ENCODE measurements around the gene CIDEB. TPM values are rescaled to one million over a fixed set of nuclear protein-coding genes. Genes with fewer than 3 reads are reported as not detected.
"Not testable (repeated sequence)": the region's sequence is repeated elsewhere in the genome, so short reads cannot be mapped to it uniquely, and the experiment has no call there.

The CIDEB gene
- total RNA-seq, 4 donors from 2014 or later, result 23.4 to 32.7 (median 31.7) TPM

- Histone ChIP-seq H3K4me1 (peaks cover 55% of the 10 kb centered on the region), H3K9me3 (no peaks in the 10 kb centered on the region), H3K4me3 (no peak overlapping the region), H3K36me3 (peaks cover 8% of the 10 kb centered on the region), H3K27me3 (peaks cover 9% of the 10 kb centered on the region), H3K27ac (no peak overlapping the region)
- no peak for DNase-seq (ENCODE audit: low spot score in 2 of 2)
- no peak for TF ChIP-seq EP300 (IDR thresholded peaks at IDR 0.05)
- TF ChIP-seq POLR2AphosphoS5 (IDR thresholded peaks at IDR 0.05), result no peak
- no peak for TF ChIP-seq CTCF (IDR thresholded peaks at IDR 0.05)
- WGBS, result 48% methylated on average over 26 of the region's 26 CpGs
Measured at GRCh38 chr14:24331731-24332267, 24.0 kb upstream of the CIDEB start.

DNA sequence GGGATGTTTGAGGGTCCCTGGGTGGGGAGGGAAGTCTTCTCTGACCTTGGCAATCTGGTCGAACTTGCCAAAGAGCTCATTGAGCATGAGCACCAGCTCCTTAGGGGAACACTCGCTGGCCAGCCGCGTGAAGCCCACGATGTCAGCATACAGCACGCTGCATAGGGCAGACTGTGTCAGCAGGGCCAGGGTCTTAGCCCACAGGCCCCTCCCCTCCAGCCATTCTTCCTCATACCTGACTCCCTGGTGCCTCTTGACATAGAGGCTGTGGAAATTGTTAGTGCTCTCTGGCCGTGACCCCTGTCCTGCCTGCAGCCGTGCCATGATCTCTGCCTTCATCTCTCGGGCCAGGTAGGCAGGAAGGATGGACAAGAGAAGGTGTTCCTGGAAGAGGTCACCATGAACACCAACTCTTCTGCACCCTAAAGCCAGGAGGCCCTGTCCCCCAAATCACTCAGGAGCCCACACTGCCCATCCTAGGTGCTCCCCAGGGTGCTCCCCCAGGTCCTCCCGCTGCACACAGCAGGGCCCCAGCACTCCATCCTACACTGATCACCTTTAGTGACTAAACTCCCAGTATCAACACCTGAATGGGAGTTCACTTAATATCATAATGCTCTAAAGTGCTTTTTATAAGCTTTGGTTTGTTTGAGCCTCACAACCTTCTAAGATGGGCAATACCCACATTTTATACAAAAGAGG, 23.3 kb upstream of the CIDEB start:
- Histone ChIP-seq H3K27me3 (peaks cover 9% of the 10 kb centered on the region), H3K4me3 (no peak overlapping the region), H3K4me1 (peaks cover 51% of the 10 kb centered on the region), H3K9me3 (no peaks in the 10 kb centered on the region), H3K36me3 (peaks cover 2% of the 10 kb centered on the region), H3K27ac (no peak overlapping the region)
- no peak for DNase-seq (ENCODE audit: low spot score in 2 of 2)
- TF ChIP-seq EP300 (IDR thresholded peaks at IDR 0.05), result no peak
- TF ChIP-seq POLR2A (IDR thresholded peaks at IDR 0.05), result no peak
- TF ChIP-seq CTCF (IDR thresholded peaks at IDR 0.05), result no peak
- no peak for TF ChIP-seq POLR2AphosphoS5 (IDR thresholded peaks at IDR 0.05)
- 93% methylated on average over 10 of the region's 10 CpGs for WGBS

- H3K36me3 ChIP-seq, result no peaks in the 10 kb centered on the region
- no peaks in the 10 kb centered on the region for H3K9me3 ChIP-seq
- H3K27ac ChIP-seq, result no peak overlapping the region
- WGBS, result 70% methylated on average over 2 of the region's 9 CpGs
- no peak for TF ChIP-seq CTCF (IDR thresholded peaks at IDR 0.05)
- TF ChIP-seq POLR2AphosphoS5 (IDR thresholded peaks at IDR 0.05), result no peak
- DNase-seq (ENCODE audit: low spot score in 2 of 2), result no peak
- H3K4me1 ChIP-seq, result peaks cover 43% of the 10 kb centered on the region
- H3K27me3 ChIP-seq, result peaks cover 6% of the 10 kb centered on the region
- H3K4me3 ChIP-seq, result no peak overlapping the region
Measured at GRCh38 chr14:24329736-24330135, 22.0 kb upstream of the CIDEB start.

- no peak overlapping the region for H3K27ac ChIP-seq
- no peak for TF ChIP-seq POLR2AphosphoS5 (IDR thresholded peaks at IDR 0.05)
- TF ChIP-seq EP300 (IDR thresholded peaks at IDR 0.05), result no peak
- TF ChIP-seq POLR2A (IDR thresholded peaks at IDR 0.05), result no peak
- no peak for TF ChIP-seq CTCF (IDR thresholded peaks at IDR 0.05)
- no peaks in the 10 kb centered on the region for H3K9me3 ChIP-seq
- DNase-seq (ENCODE audit: low spot score in 2 of 2), result no peak
- no peak overlapping the region for H3K4me3 ChIP-seq
- peaks cover under 1% of the 10 kb centered on the region for H3K27me3 ChIP-seq
- H3K36me3 ChIP-seq, result no peaks in the 10 kb centered on the region
- 74% methylated on average over 8 of the region's 12 CpGs for WGBS
- H3K4me1 ChIP-seq, result peaks cover 37% of the 10 kb centered on the region
Measured at GRCh38 chr14:24329073-24329663, 21.4 kb upstream of the CIDEB start.

- WGBS, result 3% methylated on average over 9 of the region's 9 CpGs
- not testable (repeated sequence) for H3K27ac ChIP-seq; H3K4me3 ChIP-seq; H3K27me3 ChIP-seq; H3K9me3 ChIP-seq; H3K36me3 ChIP-seq; DNase-seq (ENCODE audit: low spot score in 2 of 2)
- H3K4me1 ChIP-seq, result peaks cover 25% of the 10 kb centered on the region
- peak; percentile 39 to 68 for TF ChIP-seq CTCF (IDR thresholded peaks at IDR 0.05)
Measured at GRCh38 chr14:24327914-24328313, 20.1 kb upstream of the CIDEB start.
